NCI-H460 (cell line): ENCODE data around the gene LRRC7. TPM values are rescaled to one million over a fixed set of nuclear protein-coding genes. Genes with fewer than 3 reads are reported as not detected.
A peak's percentile ranks its signal among the peaks of the same experiment; 100 is the strongest.
"Not testable (repeated sequence)": the region's sequence is repeated elsewhere in the genome, so short reads cannot be mapped to it uniquely, and the experiment has no call there.

Experiments used
- DNase-seq: peaks from one replicate; pipeline ENCODE4 v3.0.0-alpha.2; 2016; ENCODE audit warnings: low read depth; ENCODE audit errors: extremely low read depth
- total RNA-seq: library from RNA; depleted of rRNA; stranded (reverse); fragments of >200 nt; shearing (Covaris generic); gene quantifications from 2 replicates; pipeline ENCODE4 v1.2.3, GENCODE V29; 2014

LRRC7 gene
- total RNA-seq, 1 experiment from 2014 or later = 0.20 TPM

DNA sequence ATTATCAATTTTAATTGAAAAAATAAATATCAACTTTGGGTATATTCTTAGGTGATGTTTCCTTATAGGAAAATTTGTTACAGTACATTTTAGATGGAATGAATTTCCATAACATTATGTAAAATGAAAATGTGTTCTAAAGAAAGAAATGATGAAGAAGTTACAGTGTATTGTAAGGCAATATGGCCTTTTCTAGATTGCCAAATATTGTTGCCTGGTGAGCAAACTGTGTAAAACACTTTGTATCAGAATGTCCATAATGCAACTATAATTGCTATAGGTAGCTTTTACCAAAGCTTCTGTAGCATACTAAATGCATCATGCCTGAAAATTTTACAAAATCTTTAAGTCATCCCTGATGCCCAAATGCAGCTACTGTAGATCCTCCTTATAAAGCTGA lies 285.0 kb downstream of the LRRC7 start:
- no peak for DNase-seq

DNA sequence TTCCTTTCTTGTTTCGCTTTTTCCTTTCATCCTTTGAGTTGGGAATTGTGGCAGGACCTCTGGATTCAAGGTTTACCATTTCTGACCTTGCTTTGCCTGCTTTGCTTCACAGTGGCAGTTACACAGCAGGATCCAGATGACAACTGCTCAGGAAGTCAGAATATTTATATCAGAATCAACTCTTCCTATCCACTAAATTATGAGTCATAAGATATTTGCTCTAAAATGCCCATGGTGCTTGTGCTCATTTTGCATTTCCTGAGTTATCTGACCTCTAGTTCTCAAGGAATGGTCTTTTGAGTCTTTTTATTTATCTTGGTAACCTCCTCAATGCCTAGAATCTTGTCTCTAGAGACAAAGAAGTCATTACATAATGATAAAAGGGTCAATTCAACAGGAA lies 290.8 kb downstream of the LRRC7 start:
- peak; percentile 46 for DNase-seq

DNA sequence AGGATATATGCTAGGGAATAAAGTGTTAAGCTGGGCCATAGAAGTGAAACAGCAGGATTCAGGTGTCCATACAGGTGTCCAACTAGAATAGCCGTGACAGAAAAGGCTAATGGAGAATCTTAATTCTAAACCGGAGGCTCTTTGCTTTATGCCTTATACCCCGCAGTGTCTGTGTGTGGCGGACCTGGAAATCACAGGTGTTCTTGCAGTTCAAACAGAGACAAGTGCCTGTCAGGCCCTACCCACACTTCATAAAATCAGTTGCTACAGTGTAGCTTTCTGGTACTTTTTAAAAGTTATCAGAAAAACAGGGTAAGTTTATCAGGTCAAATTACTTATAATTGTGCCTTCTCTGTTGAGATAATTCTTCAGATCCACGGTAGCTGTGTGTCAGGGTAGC lies 293.9 kb downstream of the LRRC7 start:
- DNase-seq = no peak

DNA sequence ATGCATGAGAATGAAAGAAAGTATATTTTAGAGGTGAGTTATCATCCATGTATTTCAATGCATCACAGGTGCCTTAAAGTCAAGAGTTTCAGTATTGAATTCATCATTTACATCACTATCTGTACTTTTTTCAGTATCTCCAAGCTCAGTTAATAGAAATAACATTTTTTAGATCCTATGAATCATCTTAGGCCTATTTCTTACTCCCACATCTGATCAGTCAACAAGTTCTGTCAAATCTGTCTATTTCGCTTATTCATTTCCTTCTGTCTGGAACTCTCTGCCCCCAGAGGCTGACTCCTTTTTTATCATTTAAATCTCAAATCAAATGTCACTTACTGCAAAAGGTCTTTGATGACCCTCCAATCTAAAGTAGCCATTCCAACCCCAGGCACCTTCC lies 295.2 kb downstream of the LRRC7 start:
- DNase-seq = no peak

DNA sequence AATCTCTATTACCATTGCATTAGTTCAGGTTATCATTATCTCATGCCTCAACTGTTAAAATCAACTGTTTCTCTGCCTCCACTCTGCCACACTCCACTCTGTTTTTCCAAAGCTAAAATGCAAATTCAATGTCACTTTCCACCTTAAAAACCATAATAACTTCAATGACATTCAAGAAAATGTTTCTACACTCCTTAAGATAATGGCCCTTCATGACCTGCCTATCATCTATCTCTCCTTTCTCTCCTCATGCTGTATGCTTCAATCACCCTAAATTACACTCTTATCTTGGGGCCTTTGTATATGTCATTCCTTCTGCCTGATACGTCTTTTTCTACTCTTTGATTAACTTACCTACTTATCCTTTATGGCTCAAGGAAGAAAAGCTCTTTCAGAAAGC lies 296.0 kb downstream of the LRRC7 start:
- DNase-seq = no peak

DNA sequence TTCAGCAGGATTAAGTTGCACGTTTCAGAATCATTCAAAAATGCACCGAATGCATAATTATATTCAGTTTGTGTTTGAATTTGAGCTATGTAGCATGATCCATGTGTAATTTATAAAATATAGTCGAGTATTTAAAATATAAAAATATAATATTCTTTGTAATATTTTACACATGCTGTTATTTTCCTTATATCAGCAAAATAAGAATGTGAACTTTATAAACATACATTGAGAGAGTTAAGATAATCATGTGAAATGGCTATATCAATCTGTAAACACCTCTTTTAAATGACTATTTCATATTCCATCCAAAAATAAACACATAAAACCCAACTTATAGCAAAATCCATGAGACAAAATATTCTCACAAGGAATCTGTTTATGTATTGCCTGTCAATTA lies 303.7 kb downstream of the LRRC7 start:
- no peak for DNase-seq

DNA sequence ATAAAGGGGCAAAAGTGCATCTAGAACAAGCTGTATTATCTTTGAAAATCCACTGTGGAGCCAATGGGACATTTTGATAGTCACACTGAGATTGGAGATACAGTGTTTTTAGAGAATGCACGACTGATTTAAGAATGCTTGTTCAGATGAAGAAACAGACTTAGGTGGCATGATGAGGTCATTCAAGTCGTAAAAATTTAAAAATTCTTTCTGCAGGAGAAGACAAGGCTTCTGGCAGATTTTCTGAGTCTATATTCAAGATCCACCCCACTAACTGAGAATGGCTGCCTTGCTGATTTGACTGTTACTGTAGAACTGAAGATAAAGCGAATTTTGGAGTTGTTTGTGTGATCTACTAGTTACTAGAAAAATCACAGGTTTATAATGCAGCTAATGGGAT lies 310.6 kb downstream of the LRRC7 start:
- no peak for DNase-seq

DNA sequence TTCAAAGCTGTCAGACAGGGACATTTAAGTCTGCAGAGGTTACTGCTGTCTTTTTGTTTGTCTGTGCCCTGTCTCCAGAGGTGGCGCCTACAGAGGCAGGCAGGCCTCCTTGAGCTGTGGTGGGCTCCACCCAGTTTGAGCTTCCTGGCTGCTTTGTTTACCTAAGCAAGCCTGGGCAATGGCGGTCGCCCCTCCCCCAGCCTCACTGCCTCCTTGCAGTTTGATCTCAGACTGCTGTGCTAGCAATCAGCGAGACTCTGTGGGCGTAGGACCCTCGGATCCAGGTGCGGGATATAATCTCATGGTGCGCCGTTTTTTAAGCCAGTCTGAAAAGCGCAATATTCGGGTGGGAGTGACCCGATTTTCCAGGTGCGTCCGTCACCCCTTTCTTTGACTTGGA lies 320.3 kb downstream of the LRRC7 start:
- not testable (repeated sequence) for DNase-seq

DNA sequence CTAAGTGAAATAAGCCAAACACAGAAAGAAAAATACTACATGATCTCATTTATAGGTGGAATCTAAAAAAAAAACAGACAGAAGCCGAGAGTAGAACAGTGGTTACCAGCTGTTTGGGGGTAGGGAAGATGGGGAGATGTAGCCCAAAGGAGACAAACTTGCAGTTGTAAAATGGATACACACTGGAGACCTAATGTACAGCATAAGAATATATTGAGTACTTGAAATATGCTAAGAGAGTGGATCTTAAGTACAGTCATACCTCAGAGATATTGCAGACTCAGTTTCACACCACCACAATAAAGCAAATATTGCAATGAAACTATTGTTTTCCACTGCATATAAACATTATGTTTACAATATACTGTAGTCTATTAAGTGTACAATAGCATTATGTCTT lies 320.9 kb downstream of the LRRC7 start:
- no peak for DNase-seq

DNA sequence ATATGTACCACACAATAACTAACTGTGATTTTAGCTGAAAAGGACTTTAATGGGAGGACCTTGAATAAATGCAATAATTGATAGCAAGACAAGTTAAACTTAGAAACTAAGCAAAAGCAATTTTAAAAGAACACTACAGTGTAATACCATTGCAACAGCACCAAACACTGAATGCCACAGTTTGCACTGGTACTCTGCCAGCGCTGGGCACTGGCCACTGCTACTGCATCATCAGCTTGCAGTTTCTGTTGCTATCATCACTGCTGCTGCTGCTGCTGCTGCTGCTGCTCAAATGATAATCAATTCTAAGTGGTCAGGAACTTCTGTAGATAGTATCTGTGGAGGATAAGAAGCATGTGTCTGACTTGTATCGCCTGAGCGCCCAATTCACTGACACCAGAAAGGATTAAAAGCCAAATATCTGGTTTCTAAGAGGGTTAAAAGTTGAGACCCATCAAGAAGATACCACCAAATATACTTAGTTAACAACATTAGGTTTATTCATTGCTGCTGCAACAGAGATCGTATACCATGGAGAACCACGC lies 330.8 kb downstream of the LRRC7 start:
- DNase-seq = no peak

DNA sequence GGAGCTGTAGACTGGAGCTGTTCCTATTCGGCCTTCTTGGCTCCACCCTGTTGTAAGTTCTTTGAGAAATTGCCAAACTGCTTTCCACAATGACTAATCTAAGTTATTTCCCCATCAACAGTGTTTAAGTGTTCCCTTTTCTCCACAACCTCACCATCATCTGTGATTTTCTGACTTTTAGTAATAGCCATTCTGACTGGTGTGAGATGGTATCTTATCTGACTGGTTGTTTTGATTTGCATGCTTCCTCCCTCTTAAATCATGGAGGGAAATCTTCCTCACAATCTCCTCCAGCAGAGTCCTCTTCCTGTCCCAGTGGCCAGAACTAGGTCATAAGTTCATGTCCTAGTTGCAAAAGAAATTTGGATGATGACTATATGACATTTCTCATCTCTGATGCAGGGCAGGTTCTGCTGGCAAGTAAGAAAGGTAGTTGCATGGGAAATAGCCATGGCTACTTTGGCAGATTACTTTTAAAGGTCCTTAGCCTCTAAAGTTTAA lies 343.6 kb downstream of the LRRC7 start:
- peak; percentile 57 for DNase-seq

DNA sequence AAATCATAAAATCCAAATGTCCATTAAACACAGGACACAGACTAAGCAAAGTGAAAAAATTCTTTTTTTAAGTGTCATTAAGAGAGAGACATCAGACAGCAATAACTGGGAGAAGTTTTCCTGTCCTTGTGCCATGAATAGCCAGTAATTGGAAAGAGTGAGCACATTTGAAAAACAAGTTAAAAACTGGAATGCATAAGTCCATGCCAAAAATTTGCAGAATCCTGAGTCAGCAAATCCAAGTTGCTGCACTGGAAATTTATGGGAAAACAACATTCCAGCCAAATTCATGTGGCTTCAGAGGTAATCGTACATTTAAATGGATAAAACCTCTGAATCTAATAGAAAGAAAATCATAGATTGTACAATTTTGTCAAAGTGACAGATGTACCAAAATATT lies 346.3 kb downstream of the LRRC7 start:
- DNase-seq = no peak

DNA sequence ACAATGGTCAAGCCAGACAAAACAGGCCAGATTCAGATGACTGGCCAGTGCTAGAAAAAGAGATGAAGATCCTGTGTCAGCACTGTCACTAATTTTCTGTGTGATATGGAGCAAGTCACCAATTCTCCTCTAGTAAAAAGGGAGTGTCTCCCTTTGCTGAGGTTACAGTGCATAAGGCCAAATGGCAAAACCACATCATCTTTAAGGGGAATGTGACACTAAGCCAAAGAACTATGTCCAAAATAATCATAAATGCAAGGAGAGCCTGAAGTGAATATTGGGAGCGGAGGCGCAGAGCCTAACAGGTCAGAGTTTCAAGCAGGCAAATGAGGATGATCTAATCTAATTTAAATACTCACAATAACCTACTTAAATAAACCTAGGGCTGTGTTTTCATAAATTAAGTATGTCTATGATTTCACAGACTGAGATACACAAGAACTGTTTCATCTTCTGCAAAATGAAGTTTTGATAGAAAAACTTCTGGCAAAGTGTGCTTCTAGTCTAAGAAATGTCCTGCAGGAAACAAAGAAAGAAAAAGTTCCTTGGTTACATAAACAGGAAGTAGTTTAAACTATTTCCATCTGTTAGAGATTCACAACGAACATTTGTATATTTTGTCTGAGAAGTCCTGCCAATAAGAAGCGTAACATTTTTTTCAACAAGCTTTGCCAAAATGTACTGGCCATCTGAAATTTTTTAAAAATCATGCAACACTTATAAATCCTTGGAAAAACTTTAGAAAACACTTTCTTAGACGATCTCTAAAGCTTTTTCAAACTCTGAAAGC lies 347.4 kb downstream of the LRRC7 start:
- DNase-seq = peak; percentile 30

DNA sequence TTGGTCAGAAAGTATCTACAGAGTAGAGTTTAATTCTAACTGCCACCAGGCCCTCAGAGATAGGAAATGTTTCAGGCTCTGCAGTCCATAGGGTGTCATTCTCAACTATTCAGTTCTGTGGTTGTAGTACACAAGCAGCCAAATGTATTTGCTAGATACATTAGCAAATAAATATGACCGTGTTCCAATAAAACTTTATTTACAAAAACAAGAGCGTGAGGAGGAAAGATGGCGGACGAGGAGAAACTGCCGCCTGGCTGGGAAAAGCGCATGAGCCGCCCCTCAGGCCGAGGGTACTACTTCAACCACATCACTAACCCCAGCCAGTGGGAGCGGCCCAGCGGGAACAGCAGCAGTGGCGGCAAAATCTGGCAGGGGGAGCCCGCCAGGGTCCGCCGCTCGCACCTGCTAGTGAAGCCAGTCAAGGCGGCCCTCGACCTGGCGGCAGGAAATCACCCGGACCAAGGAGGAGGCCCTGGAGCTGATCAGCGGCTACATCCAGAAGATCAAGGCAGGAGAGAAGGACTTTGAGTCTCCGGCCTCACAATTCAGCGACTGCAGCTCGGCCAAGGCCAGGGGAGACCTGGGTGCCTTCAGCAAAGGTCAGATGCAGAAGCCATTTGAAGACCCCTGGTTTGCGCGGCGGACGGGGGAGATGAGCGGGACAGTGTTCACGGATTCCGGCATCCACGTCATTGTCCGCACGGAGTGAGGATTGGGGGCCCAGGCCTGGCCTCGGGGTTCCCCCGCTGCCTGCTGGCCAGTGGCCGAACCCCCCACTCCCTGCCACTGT lies 351.6 kb downstream of the LRRC7 start:
- DNase-seq = no peak

DNA sequence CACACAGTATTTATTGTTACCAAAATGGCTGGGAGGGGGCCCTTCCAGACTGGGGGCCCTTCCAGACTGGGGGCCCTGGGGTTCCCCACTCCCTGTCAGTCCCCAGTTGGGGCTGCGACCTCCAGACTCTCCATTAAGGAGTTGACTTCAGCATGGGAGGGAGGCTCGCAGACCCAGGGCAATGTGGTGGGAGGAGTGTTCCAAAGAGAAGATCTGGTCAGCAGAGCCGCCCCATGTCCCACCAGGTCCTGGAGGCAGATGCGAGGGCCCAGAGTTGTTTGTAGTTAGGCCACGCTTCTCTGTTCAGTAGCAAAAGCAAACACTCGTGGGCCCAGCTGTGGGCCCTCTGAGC lies 352.2 kb downstream of the LRRC7 start:
- no peak for DNase-seq

DNA sequence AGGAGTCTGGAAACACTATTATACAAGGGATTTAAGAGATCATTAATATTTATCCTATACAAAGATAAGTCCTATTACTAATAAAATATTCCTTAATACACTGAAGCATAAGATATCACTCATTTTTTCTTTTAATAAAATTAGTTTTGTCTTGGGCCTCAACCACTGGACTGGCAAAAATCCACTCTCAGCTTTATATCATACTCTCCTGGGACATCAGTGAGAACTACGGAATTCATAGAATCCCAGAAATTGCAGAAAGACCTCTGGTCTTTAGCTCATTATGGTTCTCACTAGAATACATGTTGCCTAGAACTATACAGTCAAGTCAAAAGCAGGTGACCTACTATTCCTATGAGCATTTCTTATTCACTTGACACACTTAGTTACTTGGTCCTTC lies 352.7 kb downstream of the LRRC7 start:
- DNase-seq = no peak

DNA sequence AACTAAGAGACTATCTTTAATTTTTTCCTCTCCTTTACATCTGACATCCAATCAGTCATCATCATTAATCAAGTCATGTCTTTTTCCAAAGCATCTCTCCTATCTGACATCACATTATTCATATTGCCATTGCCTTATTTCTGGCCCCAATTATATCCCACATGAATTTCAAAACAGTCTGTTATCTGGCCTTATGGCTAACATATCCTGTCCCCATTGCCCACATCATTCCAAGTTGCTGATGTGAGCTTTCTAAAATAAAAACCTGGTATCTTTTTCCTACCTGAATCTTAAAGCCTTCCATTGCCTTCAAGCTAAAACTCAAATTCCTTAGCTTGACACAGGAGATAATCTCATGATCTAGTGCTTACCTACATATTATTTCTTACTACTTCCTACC lies 353.8 kb downstream of the LRRC7 start:
- DNase-seq = no peak

DNA sequence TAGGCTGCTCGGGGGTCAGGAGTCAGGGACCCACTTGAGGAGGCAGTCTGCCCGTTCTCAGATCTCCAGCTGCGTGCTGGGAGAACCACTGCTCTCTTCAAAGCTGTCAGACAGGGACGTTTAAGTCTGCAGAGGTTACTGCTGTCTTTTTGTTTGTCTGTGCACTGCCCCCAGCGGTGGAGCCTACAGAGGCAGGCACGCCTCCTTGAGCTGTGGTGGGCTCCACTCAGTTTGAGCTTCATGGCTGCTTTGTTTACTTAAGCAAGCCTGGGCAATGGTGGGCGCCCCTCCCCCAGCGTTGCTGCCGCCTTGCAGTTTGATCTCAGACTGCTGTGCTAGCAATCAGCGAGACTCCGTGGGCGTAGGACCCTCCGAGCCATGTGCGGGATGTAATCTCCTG lies 360.5 kb downstream of the LRRC7 start:
- not testable (repeated sequence) for DNase-seq

DNA sequence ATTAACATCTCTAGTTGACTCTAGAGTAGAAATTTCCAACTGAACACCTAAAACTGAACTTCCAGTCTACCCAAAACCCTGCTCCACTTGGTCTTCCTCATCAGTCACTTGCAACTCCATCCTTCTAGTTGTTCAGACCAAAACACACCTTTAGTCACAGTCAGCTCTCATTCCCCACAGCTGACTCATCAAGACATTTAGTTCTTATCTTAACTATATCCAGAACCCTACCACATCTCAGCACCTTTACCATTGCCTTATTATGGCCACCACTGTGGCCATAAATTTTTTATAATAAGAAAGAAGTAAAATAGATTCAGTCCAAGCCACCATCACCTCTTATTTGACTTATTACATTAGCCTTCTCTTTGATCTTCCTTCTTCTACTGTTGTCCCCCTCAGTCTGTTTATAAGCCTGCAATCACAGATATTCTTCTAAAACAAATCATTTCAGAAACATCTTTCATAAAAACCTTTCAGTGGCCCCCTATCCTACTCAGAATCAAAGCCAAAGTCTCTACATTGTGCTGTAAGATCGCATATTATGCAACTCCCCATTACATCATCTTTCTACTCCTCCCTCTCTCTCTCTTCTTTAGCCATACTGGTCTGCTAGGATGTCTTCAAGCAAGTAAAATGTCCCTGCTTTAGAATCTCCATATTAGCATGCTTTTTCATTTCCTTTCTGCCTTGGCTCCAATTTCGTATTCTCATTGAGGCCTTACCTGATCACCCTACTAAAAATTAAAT lies 361.8 kb downstream of the LRRC7 start:
- no peak for DNase-seq

DNA sequence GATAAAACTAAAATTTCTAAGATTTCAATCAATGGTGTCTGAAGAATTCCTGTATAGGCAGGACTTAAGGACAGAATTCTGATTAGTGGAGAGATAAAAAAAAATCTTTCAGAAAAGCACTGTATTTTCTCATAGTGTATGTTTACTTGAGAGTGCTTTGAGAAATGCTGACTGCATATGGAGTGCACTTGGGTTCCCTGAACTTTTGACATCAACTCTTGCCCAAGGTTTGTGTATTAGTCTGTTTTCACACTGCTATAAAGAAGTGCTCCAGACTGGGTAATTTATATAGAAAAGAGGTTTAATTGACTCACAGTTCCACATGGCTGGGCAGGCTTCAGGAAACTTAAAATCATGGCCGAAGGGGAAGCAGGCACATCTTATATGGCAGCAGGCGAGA lies 362.7 kb downstream of the LRRC7 start:
- DNase-seq = no peak

DNA sequence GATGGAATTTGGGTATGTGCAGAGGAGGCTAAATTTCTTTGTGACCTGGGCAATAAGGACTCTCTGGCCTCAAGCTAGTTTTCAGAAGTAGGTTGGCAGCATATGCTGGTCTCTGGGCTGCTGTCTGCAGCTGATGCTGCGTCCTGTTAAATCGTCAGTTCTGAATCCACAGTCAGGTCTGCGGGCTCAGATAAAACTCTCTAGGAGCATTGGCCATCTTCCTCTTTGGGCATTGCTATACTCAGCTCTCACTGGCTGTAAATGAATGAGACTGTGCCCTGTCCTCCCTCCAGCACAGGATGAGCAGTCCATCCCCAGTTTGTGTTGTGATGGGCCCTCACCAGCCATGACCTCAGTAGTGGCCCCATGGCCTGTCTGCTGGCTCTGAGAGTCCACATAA lies 365.0 kb downstream of the LRRC7 start:
- no peak for DNase-seq
